ENCODE data around the gene MME.

MME gene

GRCh38 chr3:155138677-155139076 lies 58.6 kb downstream of the MME start:
- no peaks in the 10 kb centered on the region for H3K4me1 Mint-ChIP-seq (ENCODE audit: low read depth)

DNA sequence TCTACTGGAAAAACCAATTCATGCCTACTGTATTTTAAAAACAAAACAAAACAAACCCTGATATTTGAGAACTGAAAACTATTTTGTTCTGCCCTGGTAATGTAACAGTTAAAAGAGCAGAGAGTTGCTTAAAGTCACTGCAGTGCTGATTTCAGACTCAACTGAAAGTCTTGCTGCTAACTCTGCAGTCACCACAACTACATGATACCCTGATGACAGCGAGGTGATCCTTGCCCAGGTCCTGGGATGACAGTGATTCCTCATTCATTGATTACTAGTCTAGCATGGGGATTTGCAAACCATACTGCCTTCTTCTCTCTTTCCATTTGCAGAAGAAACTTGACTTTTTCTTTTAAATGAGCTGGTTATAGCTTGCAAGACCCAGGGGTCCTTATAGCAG lies 67.5 kb downstream of the MME start:
- Mint-ChIP-seq H3K36me3 (ENCODE audit: low read depth) (no peaks in the 10 kb centered on the region), H3K27me3 (no peaks in the 10 kb centered on the region), H3K27ac (no peak overlapping the region), H3K4me1 (ENCODE audit: low read depth) (no peaks in the 10 kb centered on the region), H3K4me3 (no peak overlapping the region), H3K9me3 (no peaks in the 10 kb centered on the region)
- intact Hi-C loops (cut with micrococcal nuclease), result no loop called here

More at GRCh38 chr3:155138677-155139076, 58.6 kb downstream of the MME start:
- Mint-ChIP-seq H3K27ac (no peak overlapping the region), H3K4me3 (no peak overlapping the region), H3K36me3 (ENCODE audit: low read depth) (no peaks in the 10 kb centered on the region), H3K9me3 (no peaks in the 10 kb centered on the region), H3K27me3 (no peaks in the 10 kb centered on the region)
- intact Hi-C loops (cut with micrococcal nuclease), result no loop called here

DNA sequence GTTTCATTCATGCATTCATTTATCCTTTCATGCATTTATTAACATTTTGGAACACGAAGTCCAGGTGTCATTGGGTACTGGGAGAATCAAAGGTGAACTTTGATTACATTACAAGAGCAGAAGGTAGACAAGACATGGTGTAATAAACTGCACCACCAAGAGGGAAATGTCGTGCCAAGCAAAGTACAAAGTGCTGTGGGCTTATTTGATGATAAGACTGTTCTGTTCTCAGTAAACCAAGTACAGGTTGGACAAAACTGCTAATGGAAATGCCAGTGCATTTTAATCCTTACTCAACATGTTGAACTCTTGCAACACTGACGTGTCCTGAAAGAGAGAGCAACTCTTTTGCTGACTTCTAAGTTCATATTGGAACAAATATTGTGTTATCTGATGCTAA lies 69.4 kb downstream of the MME start:
- Mint-ChIP-seq H3K27me3 (no peaks in the 10 kb centered on the region), H3K9me3 (no peaks in the 10 kb centered on the region), H3K4me3 (no peak overlapping the region), H3K27ac (no peak overlapping the region), H3K4me1 (ENCODE audit: low read depth) (no peaks in the 10 kb centered on the region), H3K36me3 (ENCODE audit: low read depth) (no peaks in the 10 kb centered on the region)
- intact Hi-C loops (cut with micrococcal nuclease), result no loop called here

- Mint-ChIP-seq H3K4me1 (ENCODE audit: low read depth) (no peaks in the 10 kb centered on the region), H3K27me3 (no peaks in the 10 kb centered on the region), H3K9me3 (no peaks in the 10 kb centered on the region), H3K4me3 (no peak overlapping the region), H3K36me3 (ENCODE audit: low read depth) (no peaks in the 10 kb centered on the region), H3K27ac (no peak overlapping the region)
- intact Hi-C loops (cut with micrococcal nuclease), result no loop called here
Observed at GRCh38 chr3:155153242-155154186, 73.4 kb downstream of the MME start.

GRCh38 chr3:155154255-155154654 lies 74.1 kb downstream of the MME start:
- H3K27ac Mint-ChIP-seq, result no peak overlapping the region
- intact Hi-C loops (cut with micrococcal nuclease), result no loop called here

GRCh38 chr3:155158346-155159037 lies 78.4 kb downstream of the MME start:
- Mint-ChIP-seq H3K27ac (no peak overlapping the region), H3K4me3 (no peak overlapping the region), H3K4me1 (ENCODE audit: low read depth) (no peaks in the 10 kb centered on the region), H3K36me3 (ENCODE audit: low read depth) (no peaks in the 10 kb centered on the region), H3K9me3 (no peaks in the 10 kb centered on the region), H3K27me3 (no peaks in the 10 kb centered on the region)
- intact Hi-C loops (cut with micrococcal nuclease), result no loop called here

More at GRCh38 chr3:155154255-155154654, 74.1 kb downstream of the MME start:
- no peaks in the 10 kb centered on the region for H3K27me3 Mint-ChIP-seq
- no peaks in the 10 kb centered on the region for H3K4me1 Mint-ChIP-seq (ENCODE audit: low read depth)
- H3K9me3 Mint-ChIP-seq, result no peaks in the 10 kb centered on the region
- no peaks in the 10 kb centered on the region for H3K36me3 Mint-ChIP-seq (ENCODE audit: low read depth)
- no peak overlapping the region for H3K4me3 Mint-ChIP-seq

GRCh38 chr3:155159301-155159700 lies 79.2 kb downstream of the MME start:
- Mint-ChIP-seq H3K4me1 (ENCODE audit: low read depth) (no peaks in the 10 kb centered on the region), H3K4me3 (no peak overlapping the region), H3K9me3 (no peaks in the 10 kb centered on the region), H3K36me3 (ENCODE audit: low read depth) (no peaks in the 10 kb centered on the region), H3K27me3 (no peaks in the 10 kb centered on the region), H3K27ac (no peak overlapping the region)
- intact Hi-C loops (cut with micrococcal nuclease), result no loop called here

- intact Hi-C loops (cut with micrococcal nuclease), result no loop called here
- Mint-ChIP-seq H3K4me1 (ENCODE audit: low read depth) (no peaks in the 10 kb centered on the region), H3K9me3 (no peaks in the 10 kb centered on the region), H3K27me3 (no peaks in the 10 kb centered on the region), H3K36me3 (ENCODE audit: low read depth) (no peaks in the 10 kb centered on the region), H3K4me3 (no peak overlapping the region), H3K27ac (no peak overlapping the region)
Observed at GRCh38 chr3:155161640-155162292, 81.6 kb downstream of the MME start.

DNA sequence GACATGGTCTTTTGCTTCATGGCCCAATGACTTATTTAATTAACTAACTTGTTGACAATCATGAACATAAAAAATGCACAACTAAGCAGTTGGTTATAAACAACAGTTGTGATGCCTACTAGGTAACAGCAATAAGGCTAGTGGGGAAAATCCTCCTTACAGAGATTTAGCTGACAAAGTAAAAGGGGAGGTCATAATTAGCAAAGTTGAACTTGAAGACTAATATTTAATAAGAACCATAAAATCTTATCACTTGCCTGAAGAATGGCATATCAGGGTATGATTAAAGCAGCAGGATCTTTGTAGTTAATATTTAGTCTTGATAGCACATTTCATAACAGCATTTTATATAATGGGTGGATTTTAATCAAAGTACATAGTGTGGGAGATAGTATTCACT lies 84.2 kb downstream of the MME start:
- no peak overlapping the region for H3K27ac Mint-ChIP-seq
- intact Hi-C loops (cut with micrococcal nuclease), result no loop called here

GRCh38 chr3:155166441-155166840 lies 86.3 kb downstream of the MME start:
- intact Hi-C loops (cut with micrococcal nuclease), result no loop called here
- Mint-ChIP-seq H3K4me1 (ENCODE audit: low read depth) (no peaks in the 10 kb centered on the region), H3K27me3 (no peaks in the 10 kb centered on the region), H3K9me3 (no peaks in the 10 kb centered on the region), H3K36me3 (ENCODE audit: low read depth) (no peaks in the 10 kb centered on the region), H3K27ac (no peak overlapping the region), H3K4me3 (no peak overlapping the region)

More for the DNA sequence above, 84.2 kb downstream of the MME start:
- H3K27me3 Mint-ChIP-seq, result no peaks in the 10 kb centered on the region
- H3K36me3 Mint-ChIP-seq (ENCODE audit: low read depth), result no peaks in the 10 kb centered on the region
- no peaks in the 10 kb centered on the region for H3K9me3 Mint-ChIP-seq
- no peak overlapping the region for H3K4me3 Mint-ChIP-seq
- no peaks in the 10 kb centered on the region for H3K4me1 Mint-ChIP-seq (ENCODE audit: low read depth)

GRCh38 chr3:155169197-155169596 lies 89.1 kb downstream of the MME start:
- Mint-ChIP-seq H3K36me3 (ENCODE audit: low read depth) (no peaks in the 10 kb centered on the region), H3K27ac (no peak overlapping the region), H3K4me1 (ENCODE audit: low read depth) (no peaks in the 10 kb centered on the region), H3K9me3 (no peaks in the 10 kb centered on the region), H3K27me3 (no peaks in the 10 kb centered on the region), H3K4me3 (no peak overlapping the region)
- intact Hi-C loops (cut with micrococcal nuclease), result no loop called here

- H3K27ac Mint-ChIP-seq, result no peak overlapping the region
- no peak overlapping the region for H3K4me3 Mint-ChIP-seq
- peaks cover 2% of the 10 kb centered on the region for H3K4me1 Mint-ChIP-seq (ENCODE audit: low read depth)
- no peaks in the 10 kb centered on the region for H3K27me3 Mint-ChIP-seq
- H3K36me3 Mint-ChIP-seq (ENCODE audit: low read depth), result no peaks in the 10 kb centered on the region
- intact Hi-C loops (cut with micrococcal nuclease), result no loop called here
- H3K9me3 Mint-ChIP-seq, result peaks cover 2% of the 10 kb centered on the region
Observed at GRCh38 chr3:155173771-155174170, 93.7 kb downstream of the MME start.

GRCh38 chr3:155178810-155179436 lies 98.8 kb downstream of the MME start:
- peak overlapping the region; percentile 41 for H3K27ac Mint-ChIP-seq
- H3K27me3 Mint-ChIP-seq, result no peaks in the 10 kb centered on the region
- H3K9me3 Mint-ChIP-seq, result peaks cover 9% of the 10 kb centered on the region
- no peak overlapping the region for H3K4me3 Mint-ChIP-seq
- no peaks in the 10 kb centered on the region for H3K36me3 Mint-ChIP-seq (ENCODE audit: low read depth)
- peaks cover 12% of the 10 kb centered on the region for H3K4me1 Mint-ChIP-seq (ENCODE audit: low read depth)
- intact Hi-C loops (cut with micrococcal nuclease), result no loop called here

GRCh38 chr3:155179437-155179827 lies 99.3 kb downstream of the MME start:
- peak overlapping the region; percentile 41 for H3K27ac Mint-ChIP-seq
- H3K9me3 Mint-ChIP-seq, result peaks cover 9% of the 10 kb centered on the region
- no peaks in the 10 kb centered on the region for H3K27me3 Mint-ChIP-seq
- peaks cover 15% of the 10 kb centered on the region for H3K4me1 Mint-ChIP-seq (ENCODE audit: low read depth)
- intact Hi-C loops (cut with micrococcal nuclease), result no loop called here
- no peak overlapping the region for H3K4me3 Mint-ChIP-seq
- H3K36me3 Mint-ChIP-seq (ENCODE audit: low read depth), result no peaks in the 10 kb centered on the region
